Measurements from ENCODE around the gene SPAG8. TPM values are rescaled to one million over a fixed set of nuclear protein-coding genes. Genes with fewer than 3 reads are reported as not detected.

Gene SPAG8
- total RNA-seq (2011; cell fraction: chromatin; rRNA removed; ENCODE audit: low replicate concordance): 1.9 and 2.2 TPM in 2 replicates
- 0.66 and 1.2 TPM in 2 replicates for total RNA-seq (2011; cell fraction: nucleolus; rRNA removed)
- 1.2 and 1.6 TPM in 2 replicates for total RNA-seq (2011; cell fraction: nucleoplasm; rRNA removed)
- 0.14 and 0.53 TPM in 2 replicates for total RNA-seq (2014; rRNA removed)
- total RNA-seq (2014; rRNA removed; fragmentation: Illumina TruSeq; extraction: Trizol): 0.18 and 0.67 TPM in 2 replicates
- total RNA-seq (2015; rRNA removed; fragmentation: Illumina TruSeq; extraction: Trizol): 0.30 and 0.47 TPM in 2 replicates
- total RNA-seq (2021): 0.36 and 0.40 TPM in 2 replicates
- polyA plus RNA-seq (2011; rRNA removed): 0.21 and 0.27 TPM in 2 replicates
- polyA plus RNA-seq (2011; cell fraction: cytosol; rRNA removed): 0.18 TPM in 1 of 2 replicates, not detected in the other
- 2.3 and 2.6 TPM in 2 replicates for polyA plus RNA-seq (2011; cell fraction: nucleus; rRNA removed)
- 0.39 and 0.69 TPM in 2 replicates for polyA plus RNA-seq (2012)
- 0.22 and 0.36 TPM in 2 replicates for polyA plus RNA-seq (2014; fragmentation: Illumina TruSeq; extraction: Trizol)
- under 1 TPM; 0.03 to 0.46 TPM for polyA plus RNA-seq (2014; fragmentation: Nextera tagmentation; extraction: Ambion mirVana)
- polyA plus RNA-seq (2014; rRNA removed): 0.17 and 0.40 TPM in 2 replicates
- 0.15 and 0.39 TPM in 2 replicates for polyA minus RNA-seq (2011; rRNA and poly(A)+ RNA removed)
- polyA minus RNA-seq (2011; cell fraction: cytosol; rRNA and poly(A)+ RNA removed): not detected in 2 replicates
- polyA minus RNA-seq (2011; cell fraction: nucleus; rRNA and poly(A)+ RNA removed): 0.54 and 1.4 TPM in 2 replicates
- Bru-seq, nascent RNA: percentile 38 among the genes with signal in this experiment
- BruChase-seq, experiment 1, labeled RNA remaining after a 2-hour chase: percentile 26 among the genes with signal in this experiment
- percentile 23 among the genes with signal in this experiment for BruChase-seq, experiment 2, labeled RNA remaining after a 6-hour chase
- long read RNA-seq, experiment 1: 0 reads
- long read RNA-seq, experiment 2: 0 reads
- long read RNA-seq, experiment 3: 0 reads

GRCh38 chr9:35812025-35812602 is at the start of gene SPAG8:
Gene SPAG8 (minus strand): TSS chr9:35812262. CDS start chr9:35812147, 115 bp downstream.
- Histone ChIP-seq H3K4me1 (replicated peaks in 1 of 2; ENCODE audit: control insufficient read depth in 2 of 2, insufficient read depth in 2 of 2, low read length in 2 of 2) (peaks cover 17 to 31% of the 10 kb centered on the region in 2 experiments), H3K27me3 (ENCODE audit: control insufficient read depth in 2 of 2, insufficient read depth in 2 of 2, low read length in 2 of 2) (no peaks in the 10 kb centered on the region), H3K9me1 (ENCODE audit: control insufficient read depth, insufficient read depth, low read length) (peaks cover 4% of the 10 kb centered on the region), H3K4me3 (peak within 1 kb of the TSS; percentile 31), H3K4me2 (ENCODE audit: insufficient read depth, low read length) (peak within 1 kb of the TSS; percentile 82), H3K9me3 (replicated peaks; ENCODE audit: control insufficient read depth, insufficient read depth, low read depth, low read length) (no peaks in the 10 kb centered on the region; the same call in 1 of the 2 replicates), H4K20me1 (replicated peaks; ENCODE audit: control insufficient read depth, insufficient read depth, low read length) (no peaks in the 10 kb centered on the region), H3K27ac (ENCODE audit: extremely low read depth, low read depth, low read length) (peak within 1 kb of the TSS; percentile 94), H2AFZ (ENCODE audit: low read depth, low read length) (peak within 1 kb of the TSS; percentile 93), H3K9ac (ENCODE audit: insufficient read depth in 1 of 2, low read depth in 2 of 2, low read length in 2 of 2) (peak within 1 kb of the TSS; percentile 26 to 92), H3K79me2 (ENCODE audit: control insufficient read depth, insufficient read depth, low read length) (peaks cover 12% of the 10 kb centered on the region; the same call in 2 of the 3 replicates), H3K36me3 (ENCODE audit: control insufficient read depth, insufficient read depth, low read length) (peaks cover 23% of the 10 kb centered on the region; the same call in 1 of the 3 replicates)
- peak; percentile 89 for FAIRE-seq
- intact Hi-C loops (cut with micrococcal nuclease) (loop anchor here (10.0 kb wide), 2 partner anchors 77 to 147 kb away; partner anchors contain the start of genes ARHGEF39, CREB3 and TLN1), in situ Hi-C loops (cut with MboI) (no loop called here)
- ChIA-PET CTCF (ENCODE audit: low intra/inter-chr PET ratio) (no interaction called here), POLR2A (interaction anchor here (1.1 to 1.5 kb wide), 2 partner anchors 10 to 126 kb away, joined by 4 to 5 read pairs; no protein-coding TSS in a partner anchor)
- 10% methylated on average over 28 of the region's 28 CpGs for WGBS (ENCODE audit: insufficient coverage, low coverage, missing lambda C conversion rate)
- no TSS peak for BruUV-seq (replicated peaks)
- DNase-seq (ENCODE audit: extremely low read depth in 1 of 4, low spot score in 3 of 4): peak; percentile 76 to 89 (median 78)
- ATAC-seq: peak; percentile 75
- TF ChIP-seq ZNF551 (CRISPR knock-in tag; IDR thresholded peaks at IDR 0.05) (no peak), PHF20 (IDR thresholded peaks at IDR 0.05; ENCODE audit: partially characterized antibody) (peak; percentile 36), ZNF121 (CRISPR knock-in tag; conservative IDR thresholded peaks at IDR 0.05) (no peak), ZNF766 (CRISPR knock-in tag; conservative IDR thresholded peaks at IDR 0.05) (no peak), E2F1 (CRISPR knock-in tag; IDR thresholded peaks at IDR 0.05) (no peak), MAFG (tag; conservative IDR thresholded peaks at IDR 0.05) (no peak), SIX5 (IDR thresholded peaks at IDR 0.05; ENCODE audit: borderline replicate concordance in 1 of 2, insufficient read depth in 1 of 2, low read depth in 1 of 2, low read length in 2 of 2) (peak; percentile 71 to 75), NR2C1 (IDR thresholded peaks at IDR 0.05) (no peak; the same call in 1 of the 2 replicates), NR2C1 (tag; IDR thresholded peaks at IDR 0.05) (peak; percentile 80), MNT (conservative IDR thresholded peaks at IDR 0.05) (no peak), CSDE1 (IDR thresholded peaks at IDR 0.05) (peak in 1 of 2 experiments; percentile 64; a peak in 2 of 4 replicates), ZNF212 (CRISPR knock-in tag; IDR thresholded peaks at IDR 0.05) (no peak)

Data from K562 (cell line).